HEK293T (cell line): ENCODE measurements around the gene TBC1D22A.

Source experiments
- CTCF ChIA-PET: fragments of 350-600 bp; formaldehyde crosslinking; extraction: SDS; loops from one replicate; lab custom pipeline; 2021; ENCODE audit warnings: antibody characterized with exemption, inconsistent platforms; lab: Yijun Ruan, JAX
- POLR2A ChIA-PET: fragments of 350-600 bp; formaldehyde crosslinking; extraction: SDS; loops from one replicate; lab custom pipeline; 2020; ENCODE audit warnings: antibody characterized with exemption, inconsistent platforms; lab: Yijun Ruan, JAX
- DNase-seq: peaks from one replicate; pipeline ENCODE4 v3.0.0; 2012; ENCODE audit warnings: mixed read lengths; ENCODE audit errors: extremely low spot score
- ARNT ChIP-seq: fragments of 450-650 bp; IDR thresholded peaks from 2 replicates; pipeline ENCODE4 v1.6.1; 2017; ENCODE audit warnings: mild to moderate bottlenecking
- BHLHE40 ChIP-seq: fragments of 450-650 bp; IDR thresholded peaks from 2 replicates; pipeline ENCODE4 v1.6.1; 2016; ENCODE audit warnings: mild to moderate bottlenecking, moderate library complexity, borderline replicate concordance
- CTBP1 ChIP-seq: fragments of 450-650 bp; IDR thresholded peaks from 2 replicates; pipeline ENCODE4 v1.6.1; 2016; ENCODE audit warnings: borderline replicate concordance
- ELF4 ChIP-seq: fragments of 450-650 bp; IDR thresholded peaks from 2 replicates; pipeline ENCODE4 v1.6.1; 2017; ENCODE audit warnings: antibody characterized with exemption
- FOXA1 ChIP-seq: fragments of 450-650 bp; IDR thresholded peaks from 2 replicates; pipeline ENCODE4 v1.6.1; 2016; ENCODE audit warnings: mild to moderate bottlenecking
- FOXK2 ChIP-seq: fragments of 450-650 bp; IDR thresholded peaks from 2 replicates; pipeline ENCODE4 v1.6.1; 2016; ENCODE audit warnings: mild to moderate bottlenecking
- FOXM1 ChIP-seq: fragments of 450-650 bp; IDR thresholded peaks from 2 replicates; pipeline ENCODE4 v1.6.1; 2017; ENCODE audit warnings: mild to moderate bottlenecking, borderline replicate concordance
- HDGF ChIP-seq: fragments of 450-650 bp; IDR thresholded peaks from 2 replicates; pipeline ENCODE4 v1.6.1; 2017; ENCODE audit warnings: antibody characterized with exemption, borderline replicate concordance
- L3MBTL2 ChIP-seq: fragments of 450-650 bp; conservative IDR thresholded peaks from 2 replicates; pipeline ENCODE4 v1.6.1; 2016; ENCODE audit warnings: mild to moderate bottlenecking
- LEF1 ChIP-seq: fragments of 450-650 bp; IDR thresholded peaks from 2 replicates; pipeline ENCODE4 v1.6.1; 2017; ENCODE audit warnings: mild to moderate bottlenecking, borderline replicate concordance
- NFRKB ChIP-seq: fragments of 450-650 bp; IDR thresholded peaks from 2 replicates; pipeline ENCODE4 v1.6.1; 2016; ENCODE audit warnings: mild to moderate bottlenecking, moderate library complexity
- PKNOX1 ChIP-seq: fragments of 450-650 bp; IDR thresholded peaks from 2 replicates; pipeline ENCODE4 v1.6.1; 2016
- SP1 ChIP-seq: fragments of 450-650 bp; IDR thresholded peaks from 2 replicates; pipeline ENCODE4 v1.6.1; 2017
- SUZ12 ChIP-seq: fragments of 450-650 bp; IDR thresholded peaks from 2 replicates; pipeline ENCODE4 v1.6.1; 2016; ENCODE audit warnings: mild to moderate bottlenecking
- TARDBP ChIP-seq: fragments of 450-650 bp; IDR thresholded peaks from 2 replicates; pipeline ENCODE4 v1.6.1; 2016
- ZNF384 ChIP-seq: fragments of 450-650 bp; IDR thresholded peaks from 2 replicates; pipeline ENCODE4 v1.6.1; 2016

TBC1D22A gene

GRCh38 chr22:47155131-47155885 is 392.9 kb downstream of the TBC1D22A start:
- no peak for DNase-seq
- no peak for TF ChIP-seq ZNF384
- no peak for TF ChIP-seq TARDBP
- TF ChIP-seq NFRKB, result no peak
- POLR2A ChIA-PET, result no interaction called here
- CTCF ChIA-PET, result no interaction called here

DNA sequence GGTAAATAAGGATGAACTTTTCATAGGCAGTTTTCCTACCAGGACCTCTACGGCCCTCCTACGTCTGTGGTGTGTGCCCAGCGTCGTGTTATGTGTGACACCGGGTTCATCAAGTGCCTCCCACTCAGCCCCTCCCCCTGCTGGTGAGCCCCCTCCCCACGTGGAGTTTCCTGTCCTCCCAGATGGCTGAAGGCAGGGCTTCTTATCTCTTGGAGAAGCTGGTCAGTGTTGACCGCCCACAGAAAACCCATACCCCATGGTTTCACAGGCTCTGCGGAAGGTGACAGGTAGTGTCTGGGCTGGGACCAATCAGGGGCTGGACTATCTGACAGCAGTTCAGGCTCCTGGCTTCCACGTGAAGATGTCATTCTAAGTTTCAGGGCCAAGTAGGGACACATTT is 393.5 kb downstream of the TBC1D22A start:
- DNase-seq, result no peak
- ChIA-PET CTCF (no interaction called here), POLR2A (no interaction called here)
- no peak for TF ChIP-seq NFRKB

GRCh38 chr22:47156352-47157092 is 394.1 kb downstream of the TBC1D22A start:
- TF ChIP-seq L3MBTL2 (no peak), FOXA1 (no peak), ZNF384 (no peak), SP1 (no peak), LEF1 (no peak), NFRKB (no peak)
- ChIA-PET POLR2A (no interaction called here), CTCF (no interaction called here)
- DNase-seq, result no peak

DNA sequence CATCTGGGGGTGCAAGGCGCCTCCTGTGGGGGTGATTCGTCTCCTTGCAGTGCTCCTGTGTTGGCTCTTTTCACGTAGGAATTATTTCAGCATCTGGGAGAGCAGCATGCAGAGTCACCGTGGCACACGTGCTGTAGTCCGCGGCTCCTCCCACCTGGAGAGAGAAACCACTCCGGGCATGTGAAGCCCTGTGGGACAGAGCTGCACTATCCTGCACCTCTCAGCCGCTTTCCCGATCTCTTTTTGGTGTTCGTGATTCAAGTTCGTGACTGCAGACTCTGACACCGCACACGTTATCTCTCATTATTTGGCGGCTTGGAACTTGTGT is 394.6 kb downstream of the TBC1D22A start:
- DNase-seq, result no peak
- ChIA-PET POLR2A (no interaction called here), CTCF (no interaction called here)
- TF ChIP-seq FOXM1, result no peak
- TF ChIP-seq NFRKB, result no peak
- TF ChIP-seq SUZ12, result no peak
- no peak for TF ChIP-seq SP1
- TF ChIP-seq HDGF, result no peak
- no peak for TF ChIP-seq FOXK2
- no peak for TF ChIP-seq ARNT
- no peak for TF ChIP-seq TARDBP

DNA sequence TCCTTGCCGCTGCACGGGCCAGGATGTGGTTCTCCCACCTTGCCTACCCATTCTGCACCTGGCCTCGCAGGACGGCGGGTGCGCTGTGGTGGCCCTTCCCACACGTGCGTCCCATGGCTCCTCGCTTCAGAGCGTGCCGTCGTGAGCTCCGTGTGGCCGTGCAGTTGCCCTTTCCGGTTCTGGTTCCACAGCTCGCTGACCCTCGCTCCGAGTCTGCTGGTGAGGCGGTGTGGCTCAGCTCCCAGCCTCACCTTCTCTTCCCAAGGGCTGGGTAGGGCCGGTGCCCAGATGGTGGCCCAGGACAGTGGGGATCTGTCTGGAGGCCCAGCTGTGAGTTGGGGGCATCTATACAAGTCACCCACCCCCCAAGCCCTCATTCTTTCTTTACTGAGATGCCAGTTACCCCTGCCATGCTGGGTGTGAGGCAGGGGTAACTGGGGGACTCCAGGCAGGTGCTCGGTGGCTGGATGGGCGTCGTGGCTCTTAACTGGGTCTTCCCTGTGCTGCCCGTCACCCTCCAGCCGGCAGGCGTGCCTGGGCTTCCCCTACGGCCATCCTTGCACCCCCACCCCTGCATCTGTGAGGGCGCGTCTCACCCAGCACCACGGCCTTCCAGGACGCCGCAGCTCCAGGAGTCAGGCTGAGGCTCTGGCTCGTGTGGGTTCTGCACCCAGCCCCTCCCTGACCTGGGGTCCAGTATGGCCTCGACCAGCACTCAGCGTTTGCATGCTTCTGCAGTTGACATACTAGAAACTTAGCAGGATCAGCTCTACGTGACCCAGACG is 395.2 kb downstream of the TBC1D22A start:
- POLR2A ChIA-PET, result no interaction called here
- TF ChIP-seq HDGF, result no peak
- TF ChIP-seq TARDBP, result no peak
- TF ChIP-seq SP1, result no peak
- TF ChIP-seq SUZ12, result no peak
- no peak for TF ChIP-seq ZNF384
- no peak for TF ChIP-seq PKNOX1
- no peak for TF ChIP-seq FOXM1
- no peak for TF ChIP-seq LEF1
- no peak for TF ChIP-seq ELF4
- TF ChIP-seq L3MBTL2, result no peak
- no peak for TF ChIP-seq NFRKB
- no peak for TF ChIP-seq CTBP1
- TF ChIP-seq ARNT, result no peak
- TF ChIP-seq FOXK2, result no peak
- no peak for TF ChIP-seq FOXA1
- no peak for TF ChIP-seq BHLHE40
- CTCF ChIA-PET, result no interaction called here
- DNase-seq, result no peak

DNA sequence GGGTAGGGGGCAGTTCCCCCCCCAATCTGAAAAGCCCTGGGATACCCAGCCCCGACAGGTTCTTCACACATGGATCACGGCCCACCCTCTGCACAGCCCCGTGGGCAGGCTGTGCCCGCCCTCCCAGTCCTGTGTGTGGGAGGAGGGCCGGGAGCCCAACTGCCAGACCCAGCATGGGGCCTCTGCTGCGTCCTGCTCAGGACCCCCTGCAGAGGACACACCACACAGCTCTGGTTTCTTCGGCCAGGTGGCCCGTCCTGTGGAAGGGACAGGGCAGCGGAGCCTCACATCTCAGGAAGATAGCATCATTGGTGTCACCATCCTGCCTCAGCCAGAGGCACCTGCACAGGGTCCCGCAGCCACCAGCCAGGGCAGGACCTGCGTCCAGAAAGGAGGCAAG is 396.0 kb downstream of the TBC1D22A start:
- ChIA-PET CTCF (no interaction called here), POLR2A (no interaction called here)
- TF ChIP-seq ELF4, result no peak
- TF ChIP-seq HDGF, result no peak
- TF ChIP-seq LEF1, result no peak
- no peak for TF ChIP-seq FOXK2
- no peak for TF ChIP-seq L3MBTL2
- no peak for TF ChIP-seq BHLHE40
- no peak for TF ChIP-seq FOXM1
- no peak for TF ChIP-seq PKNOX1
- TF ChIP-seq CTBP1, result no peak
- TF ChIP-seq TARDBP, result no peak
- no peak for TF ChIP-seq ZNF384
- no peak for TF ChIP-seq NFRKB
- DNase-seq, result no peak

DNA sequence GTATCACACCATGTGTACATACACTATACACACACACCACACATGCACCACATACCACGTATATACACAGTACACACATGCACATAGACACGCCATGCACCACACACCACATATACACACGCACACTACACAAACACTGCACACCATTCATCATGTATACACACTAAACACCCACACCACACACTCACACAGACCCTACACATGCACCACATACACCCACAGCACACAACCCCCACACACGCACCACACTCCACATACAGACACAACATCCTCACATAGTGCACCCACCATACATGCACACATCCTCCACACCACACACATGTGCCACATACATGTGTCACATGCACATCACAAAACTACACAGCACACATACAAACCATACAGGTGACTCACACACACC is 397.1 kb downstream of the TBC1D22A start:
- ChIA-PET POLR2A (no interaction called here), CTCF (no interaction called here)
- TF ChIP-seq L3MBTL2 (no peak), ARNT (no peak), HDGF (no peak), NFRKB (no peak), CTBP1 (no peak), FOXA1 (no peak), SUZ12 (no peak), SP1 (no peak), BHLHE40 (no peak), LEF1 (no peak), ZNF384 (no peak), PKNOX1 (no peak)
- no peak for DNase-seq
